Fibroblast of the aortic adventitia (primary cell): ENCODE data around the gene RNU6-9. TPM values are rescaled to one million over a fixed set of nuclear protein-coding genes. Genes with fewer than 3 reads are reported as not detected.

Experiments
- small RNA-seq: library from RNA; depleted of rRNA; stranded (forward); fragments of <200 nt; gene quantifications from one replicate; pipeline ENCODE3, GENCODE V24; 2012
- total RNA-seq: library from RNA; depleted of rRNA; stranded (reverse); fragments of >200 nt; gene quantifications from 2 replicates; pipeline ENCODE4 v1.2.3, GENCODE V29; 2012; ENCODE audit warnings: low replicate concordance

RNU6-9 gene
- total RNA-seq, 1 donor: not detected

Small RNA genes within 50 kb of the gene (small RNA-seq; reads per million reads assigned to genes)
- 2.9 reads per million, percentile 80 among the genes with 10 or more reads in this experiment for gene RNU6-9

Other genes with a start within 250 kb of the RNU6-9 start
- gene RNF126, start 230.3 kb upstream of the RNU6-9 start, total RNA-seq: 24.5 and 28.9 TPM in 2 replicates
- gene FSTL3, start 217.1 kb upstream of the RNU6-9 start, total RNA-seq: 14.8 and 148 TPM in 2 replicates
- not detected in 2 replicates for gene PRSS57, start 198.0 kb upstream of the RNU6-9 start, total RNA-seq
- gene PALM, start 184.5 kb upstream of the RNU6-9 start, total RNA-seq: 5.7 and 198 TPM in 2 replicates
- gene MISP, start 142.4 kb upstream of the RNU6-9 start, total RNA-seq: 0.09 TPM in 1 of 2 replicates, not detected in the other
- 30.9 and 121 TPM in 2 replicates for gene PTBP1, start 96.0 kb upstream of the RNU6-9 start, total RNA-seq
- gene PLPPR3, start 71.5 kb upstream of the RNU6-9 start, total RNA-seq: 0.18 and 0.33 TPM in 2 replicates
- gene AZU1, start 65.6 kb upstream of the RNU6-9 start, total RNA-seq: not detected in 2 replicates
- not detected in 2 replicates for gene PRTN3, start 52.5 kb upstream of the RNU6-9 start, total RNA-seq
- 0.09 and 2.9 TPM in 2 replicates for gene ELANE, start 41.2 kb upstream of the RNU6-9 start, total RNA-seq
- gene CFD, start 33.8 kb upstream of the RNU6-9 start, total RNA-seq: 25.8 and 161 TPM in 2 replicates
- gene MED16, start 297 bp upstream of the RNU6-9 start, total RNA-seq: 21.0 and 24.5 TPM in 2 replicates
- gene R3HDM4, start 19.7 kb downstream of the RNU6-9 start, total RNA-seq: 8.4 and 25.8 TPM in 2 replicates
- not detected in 2 replicates for gene KISS1R, start 23.8 kb downstream of the RNU6-9 start, total RNA-seq
- 3.7 and 11.2 TPM in 2 replicates for gene ARID3A, start 32.6 kb downstream of the RNU6-9 start, total RNA-seq
- 16.5 and 45.0 TPM in 2 replicates for gene WDR18, start 90.9 kb downstream of the RNU6-9 start, total RNA-seq
- gene GRIN3B, start 106.9 kb downstream of the RNU6-9 start, total RNA-seq: 0.45 and 0.74 TPM in 2 replicates
- 44.7 and 49.9 TPM in 2 replicates for gene TMEM259, start 127.6 kb downstream of the RNU6-9 start, total RNA-seq
- not detected in 2 replicates for gene RNU6-2, start 128.0 kb downstream of the RNU6-9 start, total RNA-seq
- 96.0 and 101 TPM in 2 replicates for gene CNN2, start 133.1 kb downstream of the RNU6-9 start, total RNA-seq
- gene ABCA7, start 146.6 kb downstream of the RNU6-9 start, total RNA-seq: 3.5 and 21.6 TPM in 2 replicates
- 0.18 TPM in 1 of 2 replicates, not detected in the other for gene ARHGAP45, start 173.7 kb downstream of the RNU6-9 start, total RNA-seq
- 27.7 and 91.2 TPM in 2 replicates for gene POLR2E, start 201.9 kb downstream of the RNU6-9 start, total RNA-seq
- gene GPX4, start 210.5 kb downstream of the RNU6-9 start, total RNA-seq: 156 and 288 TPM in 2 replicates